A204.1 (cell line): Measurements from ENCODE around the gene ZNF431.
"Not testable (repeated sequence)": the region's sequence is repeated elsewhere in the genome, so short reads cannot be mapped to it uniquely, and the experiment has no call there.

Experiments used
- FAIRE-seq: peaks from 2 replicates; lab custom pipeline; 2012; peaks lifted over from hg19 to GRCh38; lab: Jason Lieb, UNC

The ZNF431 gene

GRCh38 chr19:21141787-21142464 lies at the start of gene ZNF431:
TSS of gene ZNF431 (plus strand) at chr19:21142040. CDS start at chr19:21142184, 144 bp downstream.
- no peak for FAIRE-seq

DNA sequence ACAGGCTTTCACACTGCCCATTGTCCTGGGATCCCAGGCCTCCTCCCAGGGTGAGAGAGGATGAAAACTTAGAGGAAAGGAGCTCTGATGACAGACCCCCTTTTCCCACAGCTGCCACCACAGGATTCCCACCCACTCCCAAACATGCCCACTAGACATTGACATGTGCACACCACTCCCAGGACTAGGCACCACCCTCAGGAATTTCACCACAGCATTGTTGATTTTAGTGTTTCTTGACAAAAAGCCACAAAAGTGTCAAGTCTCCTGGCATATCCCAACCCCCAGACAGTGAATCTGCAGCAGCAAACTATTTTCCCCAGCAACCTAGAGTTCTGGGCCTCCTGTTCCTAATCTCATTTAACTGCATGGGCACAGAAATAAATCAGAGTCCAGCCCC lies 49.7 kb upstream of the ZNF431 start:
- no peak for FAIRE-seq

DNA sequence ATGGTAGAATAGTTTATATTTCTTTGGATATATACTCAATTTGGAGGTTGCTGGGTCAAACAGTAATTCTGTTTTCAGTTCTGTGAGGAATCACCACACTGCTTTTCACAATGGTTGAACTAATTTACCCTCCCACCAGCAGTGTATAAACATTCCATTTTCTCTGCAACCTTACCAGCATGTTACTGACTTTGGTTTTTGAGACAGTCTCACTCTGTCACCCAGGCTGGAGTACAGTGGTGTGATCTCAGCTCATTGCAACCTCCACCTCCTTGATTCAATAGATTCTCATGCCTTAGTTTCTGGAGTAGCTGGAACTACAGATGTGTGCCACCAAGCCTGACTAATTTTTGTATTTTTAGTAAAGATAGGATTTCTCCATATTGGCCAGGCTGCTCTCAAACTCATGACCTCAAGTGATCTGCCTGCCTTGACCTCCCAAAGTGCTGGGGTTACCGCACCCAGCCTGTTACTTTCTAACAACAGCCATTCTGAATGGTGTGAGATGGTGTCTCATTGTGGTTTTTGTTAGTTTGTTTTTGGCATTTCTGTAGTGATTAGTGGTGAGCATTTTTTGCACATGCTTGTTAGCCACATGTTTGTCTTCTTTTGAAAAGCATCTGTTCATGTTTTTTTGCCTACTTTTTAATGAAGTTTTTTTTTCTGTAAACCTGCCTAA lies 47.4 kb upstream of the ZNF431 start:
- no peak for FAIRE-seq

DNA sequence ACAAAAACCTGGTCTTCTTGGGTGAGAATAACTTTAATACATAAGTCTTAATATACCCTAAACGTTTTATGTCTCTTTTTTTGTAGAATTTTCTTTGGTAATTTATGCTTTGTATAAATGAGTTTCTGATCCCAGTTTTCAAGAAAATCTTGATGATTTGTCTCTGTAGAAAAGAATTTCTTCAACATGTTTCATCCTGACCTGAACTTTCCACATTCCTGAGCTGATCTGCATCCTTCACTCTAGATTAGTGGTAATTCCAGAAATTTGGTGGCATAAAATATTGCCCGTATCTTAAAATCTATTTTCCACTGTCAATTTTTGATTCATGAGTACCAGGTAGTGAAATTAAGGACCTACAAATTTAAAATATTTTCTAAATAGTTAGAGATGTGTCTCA lies 43.5 kb upstream of the ZNF431 start:
- no peak for FAIRE-seq

DNA sequence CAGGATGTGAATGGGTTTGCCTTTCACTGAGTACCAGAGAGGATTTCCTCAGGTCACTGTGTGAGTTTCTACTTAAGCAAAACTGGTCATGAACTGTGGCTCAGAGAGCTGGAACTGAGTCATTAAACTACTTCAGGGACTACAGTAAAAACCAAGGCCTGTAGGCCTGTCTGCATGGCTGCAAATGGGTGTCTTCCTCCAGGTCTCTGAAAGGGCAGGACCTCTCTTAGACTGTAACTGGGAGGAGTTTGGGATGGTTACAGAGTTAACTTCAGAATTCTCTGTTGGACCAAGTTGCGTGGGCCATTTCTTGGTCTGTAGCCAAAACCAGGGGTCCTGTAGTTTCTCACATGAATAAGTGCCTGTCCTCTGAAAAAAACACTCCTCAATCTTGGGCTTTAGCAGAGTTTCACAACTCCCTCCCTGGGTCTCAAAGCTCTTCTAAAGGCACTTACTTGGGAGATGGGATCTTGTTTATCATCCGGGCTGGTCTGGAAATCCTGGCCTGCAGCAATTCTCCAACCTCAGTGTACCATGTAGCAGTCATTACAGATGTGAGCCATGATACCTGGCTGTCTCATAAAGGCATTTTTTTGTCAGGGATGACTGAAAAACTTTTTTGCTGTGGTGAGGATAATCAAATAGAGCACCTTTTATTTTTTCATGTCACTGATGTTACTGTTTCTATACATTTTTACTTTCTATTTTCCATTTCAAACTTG lies 40.2 kb upstream of the ZNF431 start:
- no peak for FAIRE-seq

DNA sequence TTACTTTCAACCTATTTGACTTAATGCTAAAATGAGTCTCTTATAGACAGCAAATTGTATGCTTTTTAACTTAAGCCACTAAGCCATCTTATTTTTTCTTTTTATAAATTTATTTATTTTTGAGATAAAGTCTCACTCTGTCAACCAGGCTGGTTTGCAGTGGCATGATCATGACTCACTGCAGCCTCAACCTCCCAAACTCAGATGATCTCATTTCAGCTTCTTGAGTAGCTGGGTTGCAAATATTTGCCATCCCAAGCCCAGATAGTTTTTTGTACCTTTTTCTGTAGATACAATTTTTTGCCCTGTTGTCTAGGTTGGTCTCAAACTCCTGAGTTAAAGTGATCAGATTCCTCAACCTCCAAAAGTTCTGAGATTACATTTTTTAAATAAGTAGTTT lies 32.7 kb upstream of the ZNF431 start:
- FAIRE-seq: no peak

DNA sequence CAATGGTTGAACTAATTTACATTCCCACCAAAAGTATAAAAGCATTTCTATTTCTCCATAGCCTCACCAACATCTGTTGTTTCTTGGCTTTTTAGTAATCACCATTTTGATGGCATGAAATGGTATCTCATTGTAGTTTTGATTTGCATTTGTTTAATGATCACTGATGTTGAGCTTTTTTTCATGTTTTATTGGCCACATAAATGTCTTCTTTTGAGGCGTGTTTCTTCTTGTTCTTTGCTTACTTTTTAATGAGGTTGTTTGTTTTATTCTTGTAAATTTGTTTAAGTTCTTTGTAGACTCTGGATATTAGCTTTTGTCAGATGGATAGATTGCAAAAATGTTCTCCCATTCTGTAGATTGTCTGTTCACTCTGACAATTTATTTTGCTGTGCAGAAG lies 31.7 kb upstream of the ZNF431 start:
- FAIRE-seq: no peak

DNA sequence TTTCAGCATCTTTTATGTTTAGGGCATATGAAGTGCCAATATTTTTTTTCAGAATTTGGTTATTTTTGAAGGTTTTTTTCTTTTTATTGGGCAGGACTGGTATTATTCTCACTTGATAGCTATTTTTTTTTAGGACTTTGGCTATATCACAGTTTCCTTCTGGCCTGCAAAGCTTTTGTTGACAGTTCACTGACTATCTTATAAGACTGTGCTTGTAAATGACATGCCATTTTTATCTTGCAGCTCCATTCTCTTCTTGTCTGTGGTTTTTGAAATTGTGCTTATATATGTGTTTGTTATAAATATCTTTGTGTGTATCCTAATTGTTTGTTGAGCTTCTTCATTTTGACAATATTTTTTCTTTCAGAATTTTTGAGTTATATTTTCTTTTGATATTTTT lies 26.4 kb upstream of the ZNF431 start:
- no peak for FAIRE-seq

DNA sequence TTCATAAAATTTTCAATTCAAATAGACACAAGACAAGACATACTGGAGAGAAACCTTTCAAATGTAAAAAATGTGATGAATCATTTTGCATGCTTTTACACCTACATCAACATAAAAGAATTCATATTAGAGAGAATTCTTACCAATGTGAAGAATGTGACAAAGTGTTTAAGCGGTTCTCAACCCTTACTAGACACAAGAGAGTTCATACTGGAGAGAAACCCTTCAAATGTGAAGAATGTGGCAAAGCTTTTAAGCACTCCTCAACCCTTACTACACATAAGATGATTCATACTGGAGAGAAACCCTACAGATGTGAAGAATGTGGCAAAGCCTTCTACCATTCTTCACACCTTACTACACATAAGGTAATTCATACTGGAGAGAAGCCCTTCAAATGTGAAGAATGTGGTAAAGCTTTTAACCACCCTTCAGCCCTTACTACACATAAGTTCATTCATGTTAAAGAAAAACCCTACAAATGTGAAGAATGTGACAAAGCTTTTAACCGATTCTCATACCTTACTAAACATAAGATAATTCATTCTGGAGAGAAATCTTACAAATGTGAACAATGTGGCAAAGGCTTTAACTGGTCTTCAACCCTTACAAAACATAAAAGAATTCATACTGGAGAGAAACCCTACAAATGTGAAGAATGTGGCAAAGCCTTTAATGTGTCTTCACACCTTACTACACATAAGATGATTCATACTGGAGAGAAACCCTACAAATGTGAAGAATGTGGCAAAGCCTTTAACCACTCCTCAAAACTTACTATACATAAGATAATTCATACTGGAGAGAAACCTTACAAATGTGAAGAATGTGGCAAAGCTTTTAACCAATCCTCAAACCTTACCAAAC lies 24.6 kb upstream of the ZNF431 start:
- FAIRE-seq: no peak

DNA sequence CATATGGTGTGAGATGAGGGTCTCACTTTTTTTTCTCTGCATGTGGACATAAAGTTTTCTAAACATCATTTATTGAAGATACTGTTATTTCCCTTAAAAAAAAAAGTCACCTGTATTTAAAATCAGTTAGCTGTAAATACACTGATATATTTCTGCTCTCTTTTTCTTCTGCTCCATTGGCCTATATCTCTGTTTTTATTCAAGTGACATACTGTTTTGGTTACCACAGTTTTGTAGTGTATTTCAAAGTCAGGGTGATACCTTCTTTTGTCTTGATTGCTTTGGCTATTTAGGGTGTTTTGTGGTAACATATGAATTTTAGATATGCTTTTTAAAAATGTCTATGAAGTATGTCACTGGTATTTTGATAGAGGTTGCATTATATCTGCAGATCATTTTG lies 15.8 kb upstream of the ZNF431 start:
- FAIRE-seq: no peak

- no peak for FAIRE-seq
Observed at GRCh38 chr19:21127001-21127400, 14.8 kb upstream of the ZNF431 start.

DNA sequence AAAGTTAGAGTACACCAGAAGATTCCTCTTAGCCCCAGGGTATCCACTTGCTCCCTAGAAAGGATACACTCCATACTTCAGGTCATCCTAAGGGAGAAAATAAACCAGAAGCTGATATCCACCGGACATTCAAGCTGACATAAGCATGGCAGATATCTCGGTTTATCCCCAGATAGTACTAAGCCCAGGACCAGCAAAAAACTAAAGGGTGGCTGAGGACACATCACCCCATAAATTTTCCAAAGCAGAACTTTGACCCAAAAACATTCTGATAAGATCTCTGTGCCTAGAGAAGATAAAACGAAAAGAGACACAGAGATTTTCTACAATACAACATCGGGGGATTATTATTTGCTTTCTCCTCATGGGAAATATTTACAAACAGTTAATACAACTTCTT lies 13.9 kb upstream of the ZNF431 start:
- FAIRE-seq: no peak

GRCh38 chr19:21128901-21129698 lies 12.7 kb upstream of the ZNF431 start:
- no peak for FAIRE-seq

DNA sequence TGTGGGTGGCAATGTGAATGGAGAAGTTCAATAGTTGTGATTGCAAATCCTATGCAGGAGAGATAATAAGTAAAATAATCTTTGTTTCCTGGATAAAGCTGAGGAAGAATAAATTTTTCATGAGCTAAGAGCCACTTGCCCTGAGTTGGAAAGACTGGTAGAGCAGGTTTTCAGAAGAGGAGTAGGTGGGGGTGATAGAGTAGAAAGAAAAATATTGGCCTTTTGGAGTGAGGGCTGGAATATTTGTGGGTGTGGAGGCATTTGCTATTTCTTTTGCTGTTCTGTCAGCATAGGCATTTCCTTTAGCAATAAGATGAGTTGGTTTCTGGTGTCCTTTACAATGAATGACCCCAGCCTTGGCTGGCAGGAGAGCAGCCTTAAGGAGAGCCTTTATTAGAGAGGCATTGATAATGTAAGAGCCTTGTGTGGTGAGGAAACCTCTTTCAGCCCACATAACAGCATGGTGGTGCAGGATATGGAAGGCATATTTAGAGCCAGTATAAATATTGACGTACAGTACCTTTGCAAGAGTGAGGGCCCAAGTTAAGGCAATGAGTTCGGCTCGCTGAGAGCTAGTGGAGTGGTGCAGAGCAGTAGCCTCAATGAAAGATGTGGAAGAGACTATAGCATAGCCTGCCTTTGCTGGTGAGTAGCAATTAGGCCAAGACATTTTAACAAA lies 11.6 kb upstream of the ZNF431 start:
- no peak for FAIRE-seq

GRCh38 chr19:21133633-21134032 lies 8.2 kb upstream of the ZNF431 start:
- FAIRE-seq: no peak

- FAIRE-seq: no peak
Observed at GRCh38 chr19:21134934-21135366, 6.9 kb upstream of the ZNF431 start.

- FAIRE-seq: no peak
Observed at GRCh38 chr19:21135433-21135832, 6.4 kb upstream of the ZNF431 start.

DNA sequence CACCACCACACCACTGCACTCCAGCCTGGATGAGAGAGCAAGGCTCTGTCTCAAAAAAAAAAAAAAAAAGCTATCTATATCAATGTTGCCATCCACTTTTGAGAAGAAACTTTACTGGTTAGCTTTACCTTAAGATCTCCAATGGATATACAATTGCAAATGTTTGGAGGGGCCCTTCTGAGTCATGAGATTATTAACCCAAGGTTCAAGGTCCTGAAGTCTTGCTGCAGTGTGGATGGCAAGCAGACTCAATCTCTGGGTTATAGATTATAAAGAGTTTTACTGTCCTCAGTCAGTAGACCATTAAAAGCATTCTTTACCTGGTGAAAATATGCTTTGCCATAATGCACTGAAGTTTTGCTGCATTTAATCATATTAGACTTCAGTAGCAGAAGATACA lies 3.7 kb upstream of the ZNF431 start:
- FAIRE-seq: no peak

GRCh38 chr19:21141006-21141405 lies 834 bp upstream of the ZNF431 start:
- FAIRE-seq: not testable (repeated sequence)

DNA sequence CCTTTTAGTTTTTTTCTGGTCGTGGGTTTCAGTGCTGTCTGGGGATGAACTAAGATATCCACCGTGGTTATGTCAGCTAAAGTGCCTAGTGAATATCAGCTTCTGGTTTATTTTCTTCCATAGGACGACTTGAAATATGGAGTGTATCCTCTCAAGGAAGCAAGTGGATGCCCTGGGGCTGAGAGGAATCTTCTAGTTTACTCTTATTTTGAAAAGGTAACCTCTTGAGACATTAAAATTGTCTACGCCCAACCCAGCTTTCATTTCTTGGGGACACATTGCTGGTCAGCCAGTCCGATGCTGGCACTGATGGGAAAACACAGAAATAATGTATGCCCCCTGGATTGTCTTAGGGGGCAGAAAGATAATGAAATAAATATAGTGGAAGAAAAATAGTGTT lies 1.6 kb downstream of the ZNF431 start:
- FAIRE-seq: no peak

- no peak for FAIRE-seq
Observed at GRCh38 chr19:21143854-21144253, 2.0 kb downstream of the ZNF431 start.
